ENCODE data around the gene MEAF6.
"Not testable (repeated sequence)": the region's sequence is repeated elsewhere in the genome, so short reads cannot be mapped to it uniquely, and the experiment has no call there.

MEAF6 gene

DNA sequence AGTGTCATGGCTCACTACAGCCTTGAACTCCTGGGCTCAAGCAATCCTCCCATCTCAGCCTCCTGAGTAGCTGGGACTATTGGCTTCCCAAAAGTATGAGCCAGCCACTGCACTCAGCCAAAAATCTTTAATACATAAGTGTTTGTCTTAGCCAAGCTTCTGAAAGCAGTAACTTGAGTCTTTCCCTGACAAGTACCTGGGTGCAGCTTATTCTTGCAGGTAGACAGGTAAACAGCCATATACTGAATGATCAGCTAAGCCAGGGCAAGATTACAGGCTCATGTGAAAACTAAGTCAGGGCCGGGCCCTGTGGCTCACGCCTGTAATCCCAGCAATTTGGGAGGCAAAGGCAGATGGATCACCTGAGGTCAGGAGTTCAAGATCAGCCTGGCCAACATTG is 7.8 kb downstream of the MEAF6 start:
- TF ChIP-seq, protein P1, sequence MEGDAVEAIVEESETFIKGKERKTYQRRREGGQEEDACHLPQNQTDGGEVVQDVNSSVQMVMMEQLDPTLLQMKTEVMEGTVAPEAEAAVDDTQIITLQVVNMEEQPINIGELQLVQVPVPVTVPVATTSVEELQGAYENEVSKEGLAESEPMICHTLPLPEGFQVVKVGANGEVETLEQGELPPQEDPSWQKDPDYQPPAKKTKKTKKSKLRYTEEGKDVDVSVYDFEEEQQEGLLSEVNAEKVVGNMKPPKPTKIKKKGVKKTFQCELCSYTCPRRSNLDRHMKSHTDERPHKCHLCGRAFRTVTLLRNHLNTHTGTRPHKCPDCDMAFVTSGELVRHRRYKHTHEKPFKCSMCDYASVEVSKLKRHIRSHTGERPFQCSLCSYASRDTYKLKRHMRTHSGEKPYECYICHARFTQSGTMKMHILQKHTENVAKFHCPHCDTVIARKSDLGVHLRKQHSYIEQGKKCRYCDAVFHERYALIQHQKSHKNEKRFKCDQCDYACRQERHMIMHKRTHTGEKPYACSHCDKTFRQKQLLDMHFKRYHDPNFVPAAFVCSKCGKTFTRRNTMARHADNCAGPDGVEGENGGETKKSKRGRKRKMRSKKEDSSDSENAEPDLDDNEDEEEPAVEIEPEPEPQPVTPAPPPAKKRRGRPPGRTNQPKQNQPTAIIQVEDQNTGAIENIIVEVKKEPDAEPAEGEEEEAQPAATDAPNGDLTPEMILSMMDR (IDR thresholded peaks at IDR 0.05; ENCODE audit: extremely low read depth, insufficient read depth, missing control alignments) = no peak
- DNase-seq (ENCODE audit: low spot score) = no peak
- in situ Hi-C loops (cut with MboI; ENCODE audit: low pct_unique_long_range_greater_than_20kb, low sequenced_read_pairs, unreplicated experiment) = no loop called here

DNA sequence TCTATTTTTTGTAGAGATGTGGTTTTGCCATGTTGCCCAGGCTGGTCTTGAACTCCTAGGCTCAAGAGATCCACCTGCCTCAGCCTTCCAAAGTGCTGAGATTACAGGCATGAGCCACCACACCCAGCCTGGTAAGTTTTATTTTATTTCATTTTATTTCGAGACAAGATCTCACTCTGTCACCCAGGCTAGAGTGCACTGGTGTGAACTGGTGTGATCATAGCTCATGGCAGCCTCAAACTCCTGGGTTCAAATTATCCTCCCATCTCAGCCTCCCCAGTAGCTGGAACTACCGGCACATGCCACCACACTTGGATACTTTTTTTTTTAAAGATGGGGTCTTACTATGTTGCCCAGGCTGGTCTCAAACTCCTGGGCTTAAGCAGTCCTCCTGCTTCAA is 11.8 kb downstream of the MEAF6 start:
- DNase-seq (ENCODE audit: low spot score); in situ Hi-C loops (cut with MboI; ENCODE audit: low pct_unique_long_range_greater_than_20kb, low sequenced_read_pairs, unreplicated experiment): not testable (repeated sequence)

DNA sequence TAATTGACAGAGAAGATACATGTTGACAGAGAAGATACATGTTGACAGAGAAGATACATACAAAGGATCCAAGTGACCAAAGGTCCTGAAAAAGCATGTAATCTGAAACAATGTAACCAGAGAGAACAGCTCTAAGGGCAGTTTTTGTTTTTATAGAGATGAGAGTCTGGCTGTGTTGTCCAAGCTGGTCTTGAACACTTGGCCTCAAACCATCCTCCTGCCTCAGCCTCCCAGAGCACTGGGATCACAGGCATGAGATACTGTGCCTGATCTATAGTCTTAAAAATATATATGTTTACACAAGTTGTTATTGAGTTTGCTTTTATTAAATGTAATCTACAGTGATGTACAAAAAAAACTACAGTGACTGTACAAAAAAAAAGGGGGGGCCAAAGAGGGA is 12.5 kb downstream of the MEAF6 start:
- TF ChIP-seq, protein P1 (IDR thresholded peaks at IDR 0.05; ENCODE audit: extremely low read depth, insufficient read depth, missing control alignments) = no peak

DNA sequence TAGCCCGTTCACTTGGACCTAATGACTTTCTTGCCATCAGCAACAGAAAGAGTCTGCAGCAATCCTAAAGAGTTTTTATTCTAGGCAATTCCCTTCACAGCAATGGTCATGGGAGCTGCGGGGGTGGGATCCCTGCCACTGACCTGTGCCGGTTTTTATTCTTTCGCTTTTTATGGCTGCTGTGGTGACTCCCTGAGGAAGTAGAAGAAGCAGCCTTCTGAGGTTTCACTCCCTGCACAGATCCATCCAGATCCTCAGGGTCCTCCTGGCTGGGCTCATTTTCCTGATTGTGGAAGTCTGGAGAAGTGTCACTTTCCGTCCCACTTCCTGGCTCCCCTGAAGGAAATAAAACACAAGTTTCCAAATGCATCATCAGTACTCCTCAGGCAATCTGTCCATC is 12.9 kb downstream of the MEAF6 start:
- in situ Hi-C loops (cut with MboI; ENCODE audit: low pct_unique_long_range_greater_than_20kb, low sequenced_read_pairs, unreplicated experiment) = no loop called here
- no peak for DNase-seq (ENCODE audit: low spot score)
- TF ChIP-seq, protein P1 (IDR thresholded peaks at IDR 0.05; ENCODE audit: extremely low read depth, insufficient read depth, missing control alignments) = no peak

More for the DNA sequence above, 12.5 kb downstream of the MEAF6 start:
- in situ Hi-C loops (cut with MboI; ENCODE audit: low pct_unique_long_range_greater_than_20kb, low sequenced_read_pairs, unreplicated experiment) = no loop called here
- DNase-seq (ENCODE audit: low spot score) = no peak

DNA sequence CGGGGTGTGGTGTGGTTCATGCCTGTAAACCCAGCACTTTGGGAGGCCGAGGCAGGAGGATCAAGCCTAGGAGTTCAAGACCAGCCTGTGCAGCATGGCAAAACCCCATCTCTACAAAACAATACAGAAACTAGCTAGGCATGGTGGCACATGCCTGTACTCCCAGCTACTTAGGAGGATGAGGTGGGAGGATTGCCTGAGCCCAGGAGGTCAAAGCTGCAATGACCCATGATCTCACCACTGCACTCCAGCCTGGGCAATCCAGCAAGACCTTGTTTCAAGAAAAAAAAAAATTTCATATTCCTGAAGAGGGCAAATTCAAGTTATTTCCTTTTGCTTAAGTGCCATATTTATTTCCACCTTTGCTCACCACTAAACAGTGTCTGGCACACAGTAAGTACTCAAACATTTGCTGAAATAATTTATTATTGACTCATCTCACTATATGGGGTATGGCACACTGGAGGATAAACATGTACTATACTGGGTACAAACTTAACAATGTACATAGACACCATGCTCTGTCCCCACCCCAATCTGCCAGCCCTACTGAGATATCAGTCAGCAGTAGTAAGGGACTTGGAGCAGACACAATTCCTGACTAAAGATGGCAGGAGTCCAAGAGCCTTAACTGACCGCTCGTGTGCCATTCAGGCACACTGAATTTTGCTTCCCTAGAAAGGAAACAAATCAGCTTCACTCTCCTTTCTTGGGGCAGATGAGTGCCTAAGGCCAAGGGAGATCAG is 15.5 kb downstream of the MEAF6 start:
- in situ Hi-C loops (cut with MboI; ENCODE audit: low pct_unique_long_range_greater_than_20kb, low sequenced_read_pairs, unreplicated experiment) = no loop called here
- TF ChIP-seq, protein P1 (IDR thresholded peaks at IDR 0.05; ENCODE audit: extremely low read depth, insufficient read depth, missing control alignments) = no peak
- no peak for DNase-seq (ENCODE audit: low spot score)

DNA sequence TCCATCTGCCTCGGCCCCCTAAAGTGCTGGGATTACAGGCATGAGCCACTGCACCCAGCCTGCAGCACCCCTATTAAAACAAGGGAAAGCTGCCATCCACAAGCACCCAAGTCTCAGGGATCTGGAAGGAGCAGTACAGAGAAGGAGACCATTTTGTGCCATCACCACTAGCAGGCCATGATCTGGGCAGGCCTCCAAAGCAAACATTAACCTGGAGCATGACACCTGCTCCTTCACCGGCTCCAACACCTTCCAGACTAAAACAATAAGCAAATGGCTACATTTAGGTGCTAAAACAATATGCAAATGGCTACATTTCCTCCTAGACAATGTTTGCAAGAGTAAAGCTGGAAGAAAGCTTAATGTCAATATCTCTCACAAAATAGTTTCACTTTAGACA is 16.7 kb downstream of the MEAF6 start:
- TF ChIP-seq, protein P1 (IDR thresholded peaks at IDR 0.05; ENCODE audit: extremely low read depth, insufficient read depth, missing control alignments) = no peak
- in situ Hi-C loops (cut with MboI; ENCODE audit: low pct_unique_long_range_greater_than_20kb, low sequenced_read_pairs, unreplicated experiment) = no loop called here
- DNase-seq (ENCODE audit: low spot score) = no peak

DNA sequence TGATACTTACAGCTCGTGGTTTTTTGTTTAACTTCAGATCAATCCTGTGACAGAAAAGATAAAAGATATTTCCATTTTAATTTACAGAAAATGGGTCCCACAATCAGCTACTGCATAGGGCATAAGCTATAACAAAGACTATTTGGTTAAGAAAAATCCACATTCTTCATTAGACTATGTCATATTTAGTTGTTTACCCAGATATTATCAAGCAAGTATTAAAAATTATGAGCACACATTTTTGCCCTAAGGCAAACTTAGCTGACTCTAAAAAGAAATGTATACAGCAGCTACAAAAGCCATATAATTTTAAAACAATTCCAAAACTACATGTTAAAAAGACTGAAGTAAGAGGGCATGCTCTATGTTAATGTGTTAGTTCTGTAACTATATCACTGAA is 18.7 kb downstream of the MEAF6 start:
- no peak for DNase-seq (ENCODE audit: low spot score)
- TF ChIP-seq, protein P1 (IDR thresholded peaks at IDR 0.05; ENCODE audit: extremely low read depth, insufficient read depth, missing control alignments) = no peak
- in situ Hi-C loops (cut with MboI; ENCODE audit: low pct_unique_long_range_greater_than_20kb, low sequenced_read_pairs, unreplicated experiment) = no loop called here
